Smooth muscle cell (in vitro differentiated cells): ENCODE data around the gene CD40. TPM values are rescaled to one million over a fixed set of nuclear protein-coding genes. Genes with fewer than 3 reads are reported as not detected.

ENCODE experiments used
- DNase-seq: peaks from one replicate; lab custom pipeline; 2025; ENCODE audit not compliant: unreplicated experiment; lab: John Stamatoyannopoulos, UW
- H2AFZ ChIP-seq: fragments of 200-600 bp; sonication (generic); 2 replicates; pipeline ENCODE4 v1.6.0; 2016; ENCODE audit warnings: antibody characterized with exemption, low read depth, mild to moderate bottlenecking
- H3F3A ChIP-seq: fragments of 200-600 bp; sonication (generic); 2 replicates; pipeline ENCODE4 v1.6.0; 2017; ENCODE audit warnings: antibody characterized with exemption, low read depth
- H3K27ac ChIP-seq: fragments of 200-600 bp; sonication (generic); 2 replicates; pipeline ENCODE4 v1.5.1; 2016; ENCODE audit warnings: low read depth, mild to moderate bottlenecking
- H3K27me3 ChIP-seq: fragments of 200-600 bp; sonication (generic); 2 replicates; pipeline ENCODE4 v1.6.1; 2016; ENCODE audit warnings: low read depth, mild to moderate bottlenecking
- H3K36me3 ChIP-seq: fragments of 200-600 bp; sonication (generic); 2 replicates; pipeline ENCODE4 v1.5.1; 2016; ENCODE audit warnings: low read depth
- H3K4me1 ChIP-seq: fragments of 200-600 bp; sonication (generic); 2 replicates; pipeline ENCODE4 v1.5.1; 2016; ENCODE audit warnings: low read depth
- H3K4me2 ChIP-seq: fragments of 200-600 bp; sonication (generic); 2 replicates; pipeline ENCODE4 v1.6.0; 2016; ENCODE audit warnings: mild to moderate bottlenecking
- H3K4me3 ChIP-seq: fragments of 200-600 bp; sonication (generic); 2 replicates; pipeline ENCODE4 v1.5.1; 2016; ENCODE audit warnings: mild to moderate bottlenecking
- H3K79me2 ChIP-seq: fragments of 200-600 bp; sonication (generic); 2 replicates; pipeline ENCODE4 v1.6.0; 2016; ENCODE audit warnings: low read depth, mild to moderate bottlenecking
- H3K9ac ChIP-seq: fragments of 200-600 bp; sonication (generic); 2 replicates; pipeline ENCODE4 v1.6.0; 2016; ENCODE audit warnings: low read depth
- H3K9me3 ChIP-seq: fragments of 200-600 bp; sonication (generic); replicated peaks from 2 replicates; pipeline ENCODE4 v1.5.1; 2016; ENCODE audit warnings: low read depth
- H4K20me1 ChIP-seq: fragments of 200-600 bp; sonication (generic); 2 replicates; pipeline ENCODE4 v1.6.0; 2016; ENCODE audit warnings: low read depth
- CTCF ChIP-seq: fragments of 200-600 bp; sonication (generic); IDR thresholded peaks from 2 replicates; pipeline ENCODE4 v1.5.1; 2017; ENCODE audit warnings: borderline replicate concordance, mild to moderate bottlenecking, antibody characterized with exemption; ENCODE audit not compliant: insufficient read depth, poor library complexity, severe bottlenecking
- WGBS: methylation state at CpG from one replicate; pipeline ENCODE4 v1.1.7; 2016; ENCODE audit warnings: low lambda C conversion rate; 5-methylcytosine and 5-hydroxymethylcytosine counted together
- polyA plus RNA-seq: library from polyadenylated mRNA; unstranded; fragments of >200 nt; fragmentation: Nextera tagmentation; extraction: Ambion mirVana; gene quantifications from 2 replicates; pipeline ENCODE4 v1.2.1, GENCODE V29; 2016
- total RNA-seq: library from RNA; depleted of rRNA; stranded (reverse); fragments of >200 nt; gene quantifications from 2 replicates; pipeline ENCODE4 v1.2.3, GENCODE V29; 2014

Gene CD40
- total and polyA plus RNA-seq, 2 experiments from 2014 or later = 13.8 to 27.4 TPM

GRCh38 chr20:46101957-46102356, 16.2 kb upstream of the CD40 start:
- DNase-seq = no peak
- Histone ChIP-seq H3F3A (no peaks in the 10 kb centered on the region), H3K4me1 (no peaks in the 10 kb centered on the region), H3K9me3 (no peaks in the 10 kb centered on the region), H3K4me2 (no peak overlapping the region), H3K79me2 (no peaks in the 10 kb centered on the region), H3K27ac (no peak overlapping the region), H3K9ac (no peak overlapping the region), H3K27me3 (peaks cover 64% of the 10 kb centered on the region), H4K20me1 (no peaks in the 10 kb centered on the region), H3K4me3 (no peak overlapping the region), H2AFZ (no peak overlapping the region), H3K36me3 (no peaks in the 10 kb centered on the region)
- TF ChIP-seq CTCF = no peak
- 89% methylated on average over 3 of the region's 3 CpGs for WGBS

GRCh38 chr20:46102940-46103339, 15.2 kb upstream of the CD40 start:
- 82% methylated on average over 3 of the region's 3 CpGs for WGBS
- no peak overlapping the region for H3K4me3 ChIP-seq
- H3K79me2 ChIP-seq = no peaks in the 10 kb centered on the region
- no peak overlapping the region for H2AFZ ChIP-seq
- H3F3A ChIP-seq = no peaks in the 10 kb centered on the region
- no peak overlapping the region for H3K9ac ChIP-seq
- no peaks in the 10 kb centered on the region for H3K36me3 ChIP-seq
- DNase-seq = no peak
- TF ChIP-seq CTCF = no peak
- H4K20me1 ChIP-seq = no peaks in the 10 kb centered on the region
- peaks cover 63% of the 10 kb centered on the region for H3K27me3 ChIP-seq
- no peak overlapping the region for H3K27ac ChIP-seq
- H3K9me3 ChIP-seq = no peaks in the 10 kb centered on the region
- H3K4me1 ChIP-seq = no peaks in the 10 kb centered on the region
- H3K4me2 ChIP-seq = no peak overlapping the region

- DNase-seq = no peak
- no peaks in the 10 kb centered on the region for H4K20me1 ChIP-seq
- H3K9ac ChIP-seq = no peak overlapping the region
- no peak overlapping the region for H2AFZ ChIP-seq
- H3K4me2 ChIP-seq = no peak overlapping the region
- no peaks in the 10 kb centered on the region for H3F3A ChIP-seq
- no peak overlapping the region for H3K27ac ChIP-seq
- peaks cover 63% of the 10 kb centered on the region for H3K27me3 ChIP-seq
- no peaks in the 10 kb centered on the region for H3K36me3 ChIP-seq
- H3K9me3 ChIP-seq = no peaks in the 10 kb centered on the region
- H3K4me3 ChIP-seq = no peak overlapping the region
- 79% methylated on average over 3 of the region's 3 CpGs for WGBS
- no peak for TF ChIP-seq CTCF
- no peaks in the 10 kb centered on the region for H3K79me2 ChIP-seq
- no peaks in the 10 kb centered on the region for H3K4me1 ChIP-seq
These were observed 13.9 kb upstream of the CD40 start for GRCh38 chr20:46104262-46104661.

GRCh38 chr20:46107061-46107460, 11.1 kb upstream of the CD40 start:
- peaks cover 63% of the 10 kb centered on the region for H3K27me3 ChIP-seq
- H3K4me3 ChIP-seq = no peak overlapping the region
- no peaks in the 10 kb centered on the region for H3F3A ChIP-seq
- no peaks in the 10 kb centered on the region for H3K9me3 ChIP-seq
- H3K4me1 ChIP-seq = no peaks in the 10 kb centered on the region
- no peak for DNase-seq
- no peaks in the 10 kb centered on the region for H3K36me3 ChIP-seq
- H3K79me2 ChIP-seq = no peaks in the 10 kb centered on the region
- no peak overlapping the region for H3K4me2 ChIP-seq
- no peak overlapping the region for H3K9ac ChIP-seq
- no peak overlapping the region for H3K27ac ChIP-seq
- H2AFZ ChIP-seq = no peak overlapping the region
- no peaks in the 10 kb centered on the region for H4K20me1 ChIP-seq
- TF ChIP-seq CTCF = no peak
- 80% methylated on average over 6 of the region's 6 CpGs for WGBS
